GM23338 (cell line): ENCODE data around the gene ZZZ3. TPM values are rescaled to one million over a fixed set of nuclear protein-coding genes. Genes with fewer than 3 reads are reported as not detected.

Experiments used
- ATAC-seq: fragments of 200-7000 bp; cut with Tn5 transposase; 3 replicates; pipeline ENCODE4 v1.9.1; 2020
- DNase-seq: peaks from one replicate; pipeline ENCODE4 v3.0.0-alpha.2; 2015; ENCODE audit warnings: low spot score
- H2AFZ ChIP-seq: fragments of 200-600 bp; sonication (generic); 2 replicates; pipeline ENCODE4 v1.8.0; 2016; ENCODE audit warnings: antibody characterized with exemption, mild to moderate bottlenecking, moderate library complexity
- H3F3A ChIP-seq: fragments of 200-600 bp; sonication (generic); replicated peaks from 2 replicates; pipeline ENCODE4 v1.8.0; 2017; ENCODE audit warnings: antibody characterized with exemption, mixed run types, low read depth
- H3K27ac ChIP-seq: fragments of 200-600 bp; sonication (generic); 2 replicates; pipeline ENCODE4 v1.6.1; 2016; ENCODE audit warnings: low read depth
- H3K27me3 ChIP-seq: fragments of 200-600 bp; sonication (generic); 2 replicates; pipeline ENCODE4 v1.8.0; 2016; ENCODE audit warnings: mild to moderate bottlenecking, mixed run types, moderate library complexity; ENCODE audit not compliant: insufficient read depth
- H3K36me3 ChIP-seq: fragments of 200-600 bp; sonication (generic); 2 replicates; pipeline ENCODE4 v1.8.0; 2016; ENCODE audit warnings: mild to moderate bottlenecking; ENCODE audit not compliant: insufficient read depth
- H3K4me1 ChIP-seq: fragments of 200-600 bp; sonication (generic); 2 replicates; pipeline ENCODE4 v1.8.0; 2016; ENCODE audit warnings: mild to moderate bottlenecking, moderate library complexity; ENCODE audit not compliant: insufficient read depth
- H3K4me2 ChIP-seq: fragments of 200-600 bp; sonication (generic); 2 replicates; pipeline ENCODE4 v1.7.1; 2017; ENCODE audit warnings: mixed run types
- H3K4me3 ChIP-seq: fragments of 200-600 bp; sonication (generic); 2 replicates; pipeline ENCODE4 v1.6.1; 2016; ENCODE audit warnings: mixed run types
- H3K79me2 ChIP-seq: fragments of 200-600 bp; sonication (generic); replicated peaks from 2 replicates; pipeline ENCODE4 v1.8.0; 2017; ENCODE audit warnings: mild to moderate bottlenecking; ENCODE audit not compliant: insufficient read depth
- H3K9me2 ChIP-seq: fragments of 200-600 bp; sonication (generic); 2 replicates; pipeline ENCODE4 v1.8.0; 2017; ENCODE audit not compliant: insufficient read depth
- H4K20me1 ChIP-seq: fragments of 200-600 bp; sonication (generic); replicated peaks from 2 replicates; pipeline ENCODE4 v1.8.0; 2017; ENCODE audit warnings: mild to moderate bottlenecking; ENCODE audit not compliant: insufficient read depth
- H3K27ac Mint-ChIP-seq: 2 replicates; pipeline ENCODE4 v1.8.0; 2020; ENCODE audit warnings: inconsistent platforms, mild to moderate bottlenecking, moderate library complexity, mixed read lengths
- H3K27me3 Mint-ChIP-seq: 3 replicates; pipeline ENCODE4 v1.8.0; 2022; ENCODE audit warnings: low read depth, mild to moderate bottlenecking, moderate library complexity, mixed read lengths, inconsistent platforms; ENCODE audit not compliant: insufficient read depth, poor library complexity
- H3K36me3 Mint-ChIP-seq: 3 replicates; pipeline ENCODE4 v1.8.0; 2021; ENCODE audit warnings: low read depth, mild to moderate bottlenecking, inconsistent platforms, moderate library complexity, mixed read lengths
- H3K4me1 Mint-ChIP-seq: 3 replicates; pipeline ENCODE4 v1.8.0; 2020; ENCODE audit warnings: mild to moderate bottlenecking, inconsistent platforms, mixed read lengths
- H3K4me3 Mint-ChIP-seq: 3 replicates; pipeline ENCODE4 v1.8.0; 2021; ENCODE audit warnings: moderate library complexity, mild to moderate bottlenecking, inconsistent platforms, mixed read lengths
- H3K9me3 Mint-ChIP-seq: 3 replicates; pipeline ENCODE4 v1.8.0; 2020; ENCODE audit warnings: moderate library complexity, mild to moderate bottlenecking, inconsistent platforms, mixed read lengths
- ETS1 ChIP-seq: IDR thresholded peaks from 2 replicates; pipeline ENCODE4 v1.6.1; 2016; ENCODE audit warnings: antibody characterized with exemption
- EZH2 ChIP-seq: fragments of 200-600 bp; sonication (generic); IDR thresholded peaks from one replicate; pipeline ENCODE4 v1.8.0; 2017; ENCODE audit warnings: antibody characterized with exemption, mild to moderate bottlenecking, low read depth; ENCODE audit not compliant: unreplicated experiment
- EZH2phosphoT487 ChIP-seq: fragments of 200-600 bp; sonication (generic); IDR thresholded peaks from one replicate; pipeline ENCODE4 v1.8.1; 2018; ENCODE audit warnings: antibody characterized with exemption; ENCODE audit not compliant: unreplicated experiment
- JUNB ChIP-seq: IDR thresholded peaks from one replicate; pipeline ENCODE4 v1.6.1; 2016; ENCODE audit warnings: antibody characterized with exemption; ENCODE audit not compliant: unreplicated experiment
- POLR2AphosphoS5 ChIP-seq: IDR thresholded peaks from 2 replicates; pipeline ENCODE4 v1.6.1; 2016; ENCODE audit warnings: antibody characterized with exemption, low read depth
- REST ChIP-seq: IDR thresholded peaks from one replicate; pipeline ENCODE4 v1.6.1; 2018; ENCODE audit warnings: antibody characterized with exemption; ENCODE audit not compliant: unreplicated experiment
- STAT1 ChIP-seq: IDR thresholded peaks from one replicate; pipeline ENCODE4 v1.6.1; 2016; ENCODE audit warnings: antibody characterized with exemption; ENCODE audit not compliant: unreplicated experiment
- ZNF331 ChIP-seq: fragments of 250-450 bp; sonication (Bioruptor Pico); IDR thresholded peaks from 2 replicates; pipeline ENCODE4 v1.5.0; 2020; ENCODE audit warnings: low read depth, mild to moderate bottlenecking, moderate library complexity
- ZNF462 ChIP-seq: fragments of 250-450 bp; sonication (Bioruptor Pico); IDR thresholded peaks from 2 replicates; pipeline ENCODE4 v1.5.0; 2020; ENCODE audit warnings: mild to moderate bottlenecking, moderate library complexity
- polyA plus RNA-seq: library from polyadenylated mRNA; unstranded; fragments of >200 nt; fragmentation: Nextera tagmentation; extraction: Ambion mirVana; gene quantifications from 2 replicates; pipeline ENCODE4 v1.2.1, GENCODE V29; 2016
- total RNA-seq: library from RNA; depleted of rRNA; stranded (reverse); fragments of >200 nt; shearing (Covaris generic); gene quantifications from 2 replicates; pipeline ENCODE4 v1.2.3, GENCODE V29; 2014

ZZZ3 gene
- total and polyA plus RNA-seq, 2 experiments from 2014 or later, result 33.4 to 107 TPM

GRCh38 chr1:77655431-77655974 is 27.0 kb downstream of the ZZZ3 start (continued):
- no peak for TF ChIP-seq ZNF462 (CRISPR knock-in tag)
- no peak for TF ChIP-seq ZNF331
- TF ChIP-seq POLR2AphosphoS5, result no peak
- TF ChIP-seq JUNB, result no peak
- TF ChIP-seq EZH2phosphoT487, result no peak

- Mint-ChIP-seq H3K27me3 (peaks cover 2% of the 10 kb centered on the region), H3K4me3 (no peak overlapping the region), H3K36me3 (peaks cover 43% of the 10 kb centered on the region), H3K4me1 (no peaks in the 10 kb centered on the region), H3K9me3 (peaks cover 34% of the 10 kb centered on the region), H3K27ac (no peak overlapping the region; the same call in 1 of the 2 replicates)
- no peak for ATAC-seq
- no peak overlapping the region for H2AFZ ChIP-seq
- peaks cover 100% of the 10 kb centered on the region for H3K79me2 ChIP-seq
- H3K9me2 ChIP-seq, result no peaks in the 10 kb centered on the region
- no peaks in the 10 kb centered on the region for H3K4me1 ChIP-seq
- peaks cover 5% of the 10 kb centered on the region; the same call in 1 of the 2 replicates for H4K20me1 ChIP-seq
- no peak overlapping the region for H3K4me3 ChIP-seq
- no peak overlapping the region for H3K27ac ChIP-seq
- H3K4me2 ChIP-seq, result no peak overlapping the region
- H3K36me3 ChIP-seq, result peaks cover 4% of the 10 kb centered on the region; the same call in 1 of the 2 replicates
- no peak for DNase-seq
- H3K27me3 ChIP-seq, result no peaks in the 10 kb centered on the region
- H3F3A ChIP-seq, result no peaks in the 10 kb centered on the region
- TF ChIP-seq ETS1 (no peak), REST (no peak), STAT1 (no peak), EZH2 (no peak)
Observed at GRCh38 chr1:77652970-77653516, 29.4 kb downstream of the ZZZ3 start.
